EH (cell line): Measurements from ENCODE around the gene TGFBR1.

Experiments used
- DNase-seq: peaks from one replicate; pipeline ENCODE4 v3.0.0-alpha.2; 2015; ENCODE audit warnings: low read depth

The TGFBR1 gene

DNA sequence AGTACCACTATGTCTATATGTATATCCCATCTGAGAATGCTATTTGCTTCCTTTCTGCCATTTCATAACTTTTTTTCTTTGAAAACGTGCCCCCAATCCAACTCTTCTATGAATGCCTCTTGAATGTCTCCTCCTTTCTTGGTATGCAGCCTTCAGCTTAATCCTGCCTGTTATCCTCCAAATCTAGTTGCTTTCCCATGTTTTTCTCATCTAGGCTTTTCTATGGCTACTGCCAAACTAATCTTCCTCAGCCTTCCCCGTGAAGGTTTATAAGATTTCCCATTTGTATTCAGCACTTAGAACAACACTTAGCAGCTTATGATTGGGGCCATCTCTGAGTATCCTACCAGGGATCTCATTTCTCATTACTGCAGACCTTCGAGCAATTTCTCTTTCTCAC, 2.5 kb downstream of the TGFBR1 start:
- DNase-seq: peak; percentile 27

- no peak for DNase-seq
Measured at GRCh38 chr9:99108131-99108530, 3.2 kb downstream of the TGFBR1 start.

DNA sequence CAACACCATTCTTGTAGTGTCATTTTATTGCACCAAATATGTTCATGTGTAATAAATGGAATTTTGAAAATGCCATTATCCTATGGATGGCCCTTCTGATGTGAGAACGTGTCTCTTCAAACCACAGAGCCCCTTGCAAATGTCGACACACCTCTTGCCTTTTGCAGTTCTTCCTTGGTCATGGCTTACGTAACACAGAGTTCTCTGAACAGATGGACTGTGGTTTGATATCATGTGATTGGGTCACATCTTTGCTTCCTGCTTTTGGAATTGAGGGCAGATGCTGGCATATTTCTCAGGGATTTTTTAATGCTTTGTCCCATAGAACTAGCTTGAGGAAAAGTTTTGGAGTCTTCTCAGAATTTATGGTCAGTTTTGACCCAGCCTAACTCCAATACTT, 4.6 kb downstream of the TGFBR1 start:
- peak; percentile 69 for DNase-seq

- no peak for DNase-seq
Measured at GRCh38 chr9:99112750-99113413, 8.0 kb downstream of the TGFBR1 start.

GRCh38 chr9:99113414-99114048, 8.6 kb downstream of the TGFBR1 start:
- DNase-seq: no peak

- DNase-seq: no peak
Measured at GRCh38 chr9:99114049-99114440, 9.1 kb downstream of the TGFBR1 start.

- no peak for DNase-seq
Measured at GRCh38 chr9:99114846-99115500, 10.1 kb downstream of the TGFBR1 start.

GRCh38 chr9:99116003-99116411, 11.1 kb downstream of the TGFBR1 start:
- no peak for DNase-seq

- DNase-seq: no peak
Measured at GRCh38 chr9:99118782-99119466, 14.0 kb downstream of the TGFBR1 start.

- DNase-seq: no peak
Measured at GRCh38 chr9:99119976-99120655, 15.2 kb downstream of the TGFBR1 start.

- no peak for DNase-seq
Measured at GRCh38 chr9:99121604-99122003, 16.7 kb downstream of the TGFBR1 start.

DNA sequence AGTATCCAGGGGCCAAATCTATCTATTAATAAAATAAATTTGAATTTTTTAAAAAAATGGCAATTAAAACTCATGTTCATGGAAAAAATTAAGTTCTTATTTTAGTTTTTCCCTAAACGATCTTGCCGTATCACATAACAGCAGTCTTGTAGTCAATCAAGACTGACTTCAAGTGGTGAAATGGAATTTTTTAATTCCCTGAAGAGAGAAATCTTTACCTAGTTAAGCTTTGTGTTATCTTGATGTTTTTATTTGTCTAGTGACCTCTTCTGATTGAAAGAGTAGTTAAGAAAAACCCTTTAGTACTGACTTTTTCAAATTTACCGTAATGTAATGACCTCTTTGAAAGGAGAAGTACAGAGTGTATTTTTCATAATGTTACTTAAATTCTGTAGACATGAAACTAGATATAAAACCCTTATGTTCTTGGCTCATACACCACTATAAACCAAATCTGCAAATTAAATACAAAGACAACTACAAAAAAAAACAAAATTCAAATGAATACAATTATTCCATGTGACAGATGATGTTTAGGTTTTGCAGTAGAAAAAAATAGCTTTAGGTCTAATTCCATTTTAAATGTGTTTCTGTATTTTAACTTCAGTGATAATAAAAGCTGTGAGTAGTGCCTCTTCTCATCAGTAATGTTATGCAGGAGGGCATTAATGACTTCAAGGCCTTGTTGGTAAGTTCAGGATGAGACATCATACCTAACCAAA, 19.8 kb downstream of the TGFBR1 start:
- no peak for DNase-seq

DNA sequence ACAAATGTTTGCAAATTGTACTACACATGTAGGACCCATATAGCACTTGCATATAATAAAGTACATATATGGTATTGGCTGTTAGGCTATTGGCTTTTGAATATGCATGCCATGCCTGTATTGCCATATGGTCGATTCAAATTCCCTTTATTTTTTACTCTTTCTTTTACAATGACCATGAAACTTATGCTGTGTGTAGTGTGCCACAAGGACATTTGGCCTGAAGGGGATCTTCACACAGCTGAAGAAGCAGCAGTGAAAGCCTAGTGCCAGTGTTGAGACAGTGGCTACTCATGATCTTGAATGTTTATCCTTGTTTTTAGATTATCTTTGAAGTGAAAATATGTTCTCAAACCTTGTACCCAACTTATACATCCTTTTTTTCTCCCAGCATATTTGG, 20.5 kb downstream of the TGFBR1 start:
- DNase-seq: no peak

DNA sequence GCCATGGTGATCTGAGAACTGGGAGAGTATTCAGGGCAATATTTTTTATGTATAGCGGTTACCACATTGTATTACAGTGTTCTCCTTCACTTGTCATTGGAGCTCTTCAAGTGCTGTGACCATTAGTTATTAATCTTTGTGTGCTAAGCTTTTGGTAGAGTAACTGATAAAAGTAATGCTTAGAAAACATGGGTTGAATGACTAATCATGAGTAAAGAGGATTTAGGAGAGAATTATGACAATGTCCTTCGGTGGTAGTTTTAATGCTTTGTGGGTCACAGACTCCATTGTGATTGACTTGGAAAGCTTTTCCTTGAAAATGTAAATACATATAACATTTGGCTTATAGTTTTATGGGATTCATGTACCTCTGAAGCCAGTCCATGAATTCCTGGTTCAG, 21.4 kb downstream of the TGFBR1 start:
- peak; percentile 25 for DNase-seq

DNA sequence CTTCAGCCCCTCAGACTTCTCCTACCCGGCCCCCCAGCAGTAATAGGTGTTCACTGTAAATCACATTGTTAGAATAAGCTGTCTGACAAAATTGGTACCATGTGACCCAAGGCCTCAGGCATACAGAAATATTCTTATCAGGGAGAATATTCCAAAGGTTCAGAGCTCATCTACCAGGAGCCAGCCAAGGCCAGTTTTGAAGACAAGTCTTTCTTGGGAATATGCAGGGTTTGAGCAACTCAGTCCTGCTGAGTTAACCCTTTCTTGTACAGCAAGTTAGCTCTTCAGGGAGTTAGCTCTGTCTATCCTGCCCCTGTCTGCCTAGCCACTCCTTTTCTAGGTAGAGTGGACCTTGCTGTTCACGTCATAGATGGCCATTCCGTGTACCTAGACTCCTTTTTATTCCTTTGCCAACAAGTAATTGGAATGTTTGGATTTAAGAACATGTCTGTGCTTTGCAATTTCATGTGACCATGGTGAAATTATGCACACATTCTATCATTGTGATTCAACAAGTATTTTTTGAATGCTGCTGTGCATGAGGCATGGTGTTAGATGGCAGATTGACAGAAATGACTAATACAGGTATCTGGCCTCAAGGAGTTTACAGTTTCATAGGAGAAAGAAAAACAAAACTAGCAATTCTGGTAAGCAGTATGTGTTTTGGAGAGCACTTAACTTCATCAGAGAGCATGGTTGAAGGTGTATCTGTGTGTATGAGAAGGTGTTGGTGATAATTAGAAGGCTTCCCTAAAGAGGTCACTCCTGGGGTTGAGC, 22.6 kb downstream of the TGFBR1 start:
- peak; percentile 82 for DNase-seq

DNA sequence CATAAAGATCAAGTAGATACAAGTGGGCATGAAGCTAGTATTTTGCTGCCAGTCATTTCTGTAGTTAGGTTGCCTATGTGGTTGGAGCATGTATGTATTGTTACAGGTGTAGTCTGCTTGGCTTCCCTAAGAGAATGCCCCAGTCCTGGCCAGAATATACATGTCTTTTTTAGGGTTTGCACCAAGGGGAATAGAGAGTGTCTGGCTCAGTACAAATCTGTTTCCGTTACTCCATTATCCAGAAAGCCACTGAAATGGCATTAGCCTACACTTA, 23.2 kb downstream of the TGFBR1 start:
- no peak for DNase-seq

GRCh38 chr9:99129091-99129490, 24.2 kb downstream of the TGFBR1 start:
- no peak for DNase-seq

DNA sequence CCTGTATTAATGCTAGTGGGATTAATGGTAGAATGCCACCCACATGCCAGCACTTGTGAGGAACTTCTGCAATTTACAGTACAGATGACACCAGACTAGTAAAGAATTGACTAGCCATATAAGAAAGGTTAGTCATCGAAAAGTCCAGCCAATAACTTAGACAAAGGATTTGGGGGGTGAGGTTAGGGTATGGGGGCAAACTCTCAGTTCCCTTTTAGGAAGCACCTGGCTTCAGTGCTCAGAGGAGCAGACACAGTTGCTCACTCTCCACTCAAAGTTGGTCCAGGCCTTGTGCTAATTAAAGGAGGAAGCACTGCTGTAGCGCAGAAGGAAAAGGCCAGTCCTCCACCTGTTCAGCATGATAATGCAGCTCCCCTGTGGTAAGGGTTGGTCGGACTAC, 25.2 kb downstream of the TGFBR1 start:
- DNase-seq: no peak

DNA sequence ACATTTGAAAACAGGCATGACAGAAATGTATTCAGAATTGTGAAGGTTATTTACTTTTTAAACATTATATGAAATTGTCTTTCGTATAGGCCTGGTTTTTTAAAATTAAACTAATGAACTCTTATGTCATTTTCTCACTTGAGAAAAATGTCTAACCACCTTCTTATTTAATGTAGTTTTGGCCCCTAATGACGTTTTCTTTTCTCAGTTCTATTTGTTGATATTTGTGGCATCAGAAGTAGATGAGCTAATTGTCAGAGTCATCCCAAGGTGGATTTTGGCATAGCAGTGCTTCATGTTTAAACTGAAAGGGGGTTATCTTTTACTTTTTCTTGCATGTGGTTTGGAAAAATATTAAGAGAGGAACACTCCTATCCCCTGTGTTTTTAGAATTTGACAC, 28.2 kb downstream of the TGFBR1 start:
- no peak for DNase-seq

GRCh38 chr9:99134893-99135341, 30.0 kb downstream of the TGFBR1 start:
- DNase-seq: peak; percentile 78

GRCh38 chr9:99135456-99135855, 30.5 kb downstream of the TGFBR1 start:
- DNase-seq: no peak
